ENCODE data around the gene KLK10.

DNA sequence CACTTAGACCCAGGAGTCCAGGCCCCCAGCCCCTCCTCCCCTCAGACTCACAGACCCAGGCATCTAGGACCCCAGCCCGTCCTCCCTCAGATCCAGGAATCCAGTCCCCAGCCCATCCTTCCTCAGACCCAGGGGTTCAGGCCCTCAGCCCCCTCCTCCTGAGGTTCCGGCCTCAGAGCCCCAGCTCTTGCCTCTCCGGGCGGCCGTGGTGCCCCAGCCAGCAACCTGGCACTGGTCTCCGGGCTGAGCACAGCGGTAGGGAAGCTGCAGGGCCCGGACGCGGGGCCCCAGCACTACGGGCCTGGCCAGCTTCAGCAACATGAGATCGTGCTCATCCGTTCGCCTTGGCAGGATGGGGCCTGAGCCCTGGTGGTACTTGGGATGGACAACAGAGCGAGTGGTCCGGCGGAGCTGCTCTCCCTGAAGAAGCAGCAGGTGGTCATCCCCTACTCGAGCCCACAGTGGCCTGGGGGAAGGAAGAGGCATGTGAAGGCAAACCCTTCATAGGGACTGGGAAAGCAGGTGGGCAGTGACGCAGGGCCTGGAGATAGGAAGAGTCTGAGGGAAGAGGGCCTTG is 3.7 kb downstream of the KLK10 start:
- TF ChIP-seq CTCF (IDR thresholded peaks at IDR 0.05) (no peak), POLR2A (IDR thresholded peaks at IDR 0.05) (no peak), POLR2AphosphoS5 (IDR thresholded peaks at IDR 0.05) (no peak)

All from upper lobe of left lung (tissue), 4 donors.